B cell (primary cell): ENCODE results near the gene ALDH1B1. TPM values are rescaled to one million over a fixed set of nuclear protein-coding genes. Genes with fewer than 3 reads are reported as not detected.

ENCODE experiments used
- ATAC-seq: fragments of 200-7000 bp; cut with Tn5 transposase; one replicate; pipeline ENCODE4 v1.10.0; 2021; ENCODE audit warnings: low read depth, mild to moderate bottlenecking, moderate number of reproducible peaks, moderate library complexity
- CTCF ChIA-PET: fragments of 350-600 bp; sonication (Branson Sonifier 250); formaldehyde crosslinking; loops from one replicate; lab custom pipeline; 2021; ENCODE audit warnings: antibody characterized with exemption, inconsistent platforms; lab: Charles Lee
- POLR2A ChIA-PET: fragments of 350-600 bp; sonication (Branson Sonifier 250); formaldehyde crosslinking; loops from one replicate; lab custom pipeline; 2021; ENCODE audit warnings: antibody characterized with exemption; lab: Charles Lee
- DNase-seq: peaks from one replicate; pipeline ENCODE4 v3.0.0; 2013
- H2AFZ ChIP-seq: 2 replicates; pipeline ENCODE4 v1.6.1; 2012; ENCODE audit warnings: mild to moderate bottlenecking, low read depth, low read length; ENCODE audit not compliant: insufficient read depth, poor library complexity, severe bottlenecking
- H3K27ac ChIP-seq, 2 donors: 1 replicate in 1 of 2; 2 replicates in 1 of 2; pipeline ENCODE4 v1.5.1; 2012 to 2013; ENCODE audit warnings: low read length in 2 of 2, mild to moderate bottlenecking in 2 of 2, moderate library complexity in 1 of 2
- H3K27me3 ChIP-seq, 4 experiments: fragments of 200-600 bp in 1 of 4; sonication (generic) in 1 of 4; replicated peaks in 1 of 4; 1 replicate in 2 of 4; 2 replicates in 2 of 4; pipeline versions ENCODE4 v1.6.1 to v1.7.0; 2013 to 2016; ENCODE audit warnings: low read length in 3 of 4, mild to moderate bottlenecking in 2 of 4, mixed read lengths in 1 of 4, moderate library complexity in 1 of 4; ENCODE audit not compliant: insufficient read depth in 4 of 4, control insufficient read depth in 3 of 4; ENCODE audit errors: control extremely low read depth in 1 of 4
- H3K36me3 ChIP-seq, 2 experiments: replicated peaks in 1 of 2; 1 replicate in 1 of 2; 2 replicates in 1 of 2; pipeline versions ENCODE4 v1.6.1 to v1.7.1; 2013; ENCODE audit warnings: low read length in 1 of 2; ENCODE audit not compliant: insufficient read depth in 2 of 2, control insufficient read depth in 1 of 2; ENCODE audit errors: control extremely low read depth in 1 of 2, extremely low read depth in 1 of 2
- H3K4me1 ChIP-seq, 2 donors: fragments of 200-600 bp in 1 of 2; sonication (generic) in 1 of 2; 1 replicate in 1 of 2; 2 replicates in 1 of 2; pipeline versions ENCODE4 v1.5.1 to v1.6.1; 2013 to 2017; ENCODE audit warnings: low read length in 2 of 2; ENCODE audit not compliant: control insufficient read depth in 2 of 2, insufficient read depth in 2 of 2
- H3K4me2 ChIP-seq: replicated peaks from 2 replicates; pipeline ENCODE3; 2012; ENCODE audit warnings: mild to moderate bottlenecking, low read depth, low read length; ENCODE audit not compliant: poor library complexity, severe bottlenecking
- H3K4me3 ChIP-seq, 5 experiments: fragments of 200-600 bp in 1 of 5; sonication (generic) in 1 of 5; 1 replicate in 3 of 5; 2 replicates in 2 of 5; pipeline versions ENCODE4 v1.5.1 to v1.7.0; 2011 to 2016; ENCODE audit warnings: low read length in 4 of 5, mild to moderate bottlenecking in 4 of 5, low read depth in 2 of 5, control low read depth in 1 of 5, moderate library complexity in 1 of 5; ENCODE audit not compliant: insufficient read depth in 1 of 5; ENCODE audit errors: control extremely low read depth in 1 of 5, extremely low read depth in 1 of 5
- H3K79me2 ChIP-seq: fragments of 200-600 bp; sonication (generic); one replicate; pipeline ENCODE4 v1.6.0; 2016; ENCODE audit warnings: low read length; ENCODE audit not compliant: control insufficient read depth, insufficient read depth
- H3K9ac ChIP-seq: fragments of 200-600 bp; sonication (generic); 2 replicates; pipeline ENCODE4 v1.6.1; 2017; ENCODE audit warnings: mild to moderate bottlenecking, low read length, moderate library complexity
- H3K9me3 ChIP-seq, 3 donors: one replicate each; pipeline versions ENCODE4 v1.6.1 to v1.7.1; 2013; ENCODE audit warnings: low read length in 2 of 3; ENCODE audit not compliant: control insufficient read depth in 2 of 3, insufficient read depth in 1 of 3; ENCODE audit errors: control extremely low read depth in 1 of 3
- H4K20me1 ChIP-seq: 2 replicates; pipeline ENCODE4 v1.6.0; 2012; ENCODE audit warnings: mild to moderate bottlenecking, low read length; ENCODE audit not compliant: insufficient read depth, control insufficient read depth, poor library complexity, severe bottlenecking
- H3K27ac Mint-ChIP-seq: one replicate; pipeline ENCODE4 v1.8.0; 2021; ENCODE audit warnings: mixed read lengths
- H3K27me3 Mint-ChIP-seq: one replicate; pipeline ENCODE4 v1.8.0; 2021; ENCODE audit warnings: mixed read lengths
- H3K4me1 Mint-ChIP-seq: one replicate; pipeline ENCODE4 v1.8.0; 2021; ENCODE audit warnings: mixed read lengths
- H3K4me3 Mint-ChIP-seq: one replicate; pipeline ENCODE4 v1.8.0; 2021; ENCODE audit warnings: mixed read lengths
- H3K9me3 Mint-ChIP-seq: one replicate; pipeline ENCODE4 v1.8.0; 2022; ENCODE audit warnings: mixed read lengths; ENCODE audit not compliant: insufficient read depth
- EZH2 ChIP-seq: IDR thresholded peaks from 2 replicates; pipeline ENCODE4 v1.6.1; 2012; ENCODE audit warnings: borderline replicate concordance, low read depth, mild to moderate bottlenecking, moderate library complexity, low read length; ENCODE audit not compliant: insufficient read depth, poor library complexity, severe bottlenecking
- WGBS: methylation state at CpG from one replicate; pipeline ENCODE4 v1.1.5; 2013; ENCODE audit warnings: missing lambda C conversion rate; ENCODE audit not compliant: insufficient coverage; 5-methylcytosine and 5-hydroxymethylcytosine counted together
- intact Hi-C: fragments of 100-400 bp; cut with micrococcal nuclease; formaldehyde crosslinking; loops from one replicate; pipeline ENCODE4 v1.10.0; 2022
- polyA plus RNA-seq: library from polyadenylated mRNA; depleted of rRNA; stranded (reverse); fragments of >200 nt; gene quantifications from 2 replicates; pipeline ENCODE4 v1.2.3, GENCODE V29; 2012
- total RNA-seq, 2 donors: library from RNA; stranded (reverse); fragments of 120-200 nt in 1 of 2; gene quantifications; 1 replicate in 1 of 2; 2 replicates in 1 of 2; pipeline versions ENCODE4 v1.2.3 to v1.2.4, GENCODE V29; 2013 to 2022
- TF ChIP-seq, protein P1 (sequence below): fragments of 200-600 bp; IDR thresholded peaks from one replicate; pipeline ENCODE4 v1.8.0; 2022; ENCODE audit warnings: antibody characterized with exemption, mild to moderate bottlenecking

ALDH1B1 gene
- total and polyA plus RNA-seq, 2 donors (not counting 1 experiment from before 2014, with no cell fraction given): 0.81 to 4.8 TPM

DNA sequence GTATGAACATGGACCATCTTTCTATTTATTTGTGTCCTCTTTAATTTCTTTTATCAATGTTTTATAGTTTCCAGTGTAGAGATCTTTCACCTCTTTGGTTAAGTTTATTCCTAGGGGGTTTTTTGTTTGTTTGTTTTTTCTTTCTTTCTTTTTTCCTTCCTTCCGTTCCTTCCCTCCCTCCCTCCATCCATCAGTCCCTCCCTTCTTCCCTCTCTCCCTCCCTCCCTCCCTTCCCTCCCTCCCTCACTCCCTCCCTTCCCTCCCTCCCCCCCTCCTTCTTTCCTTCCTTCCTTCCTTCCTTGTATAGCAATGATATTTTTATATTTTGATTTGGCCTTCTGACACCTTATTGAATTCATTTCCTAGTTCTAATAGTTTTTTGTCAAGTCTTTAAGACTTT, 55.2 kb downstream of the ALDH1B1 start:
- CTCF ChIA-PET: no interaction called here
- H3K27ac ChIP-seq: no peak overlapping the region
- Mint-ChIP-seq H3K9me3 (peaks cover 7% of the 10 kb centered on the region), H3K4me1 (peaks cover 5% of the 10 kb centered on the region), H3K4me3 (no peak overlapping the region), H3K27ac (no peak overlapping the region), H3K27me3 (peaks cover 37% of the 10 kb centered on the region)
- H3K27me3 ChIP-seq: peaks cover 0 to 4% (median 1%) of the 10 kb centered on the region in 4 experiments
- peaks cover 0 to 12% (median 0%) of the 10 kb centered on the region in 3 donors for H3K9me3 ChIP-seq
- H2AFZ ChIP-seq: no peak overlapping the region
- no CpG with 5 or more reads among the region's 1 CpG for WGBS
- no peaks in the 10 kb centered on the region for H3K79me2 ChIP-seq
- no peak overlapping the region for H3K4me2 ChIP-seq
- H4K20me1 ChIP-seq: no peaks in the 10 kb centered on the region
- POLR2A ChIA-PET: no interaction called here
- intact Hi-C loops: no loop called here
- H3K4me1 ChIP-seq: peaks cover 4 to 6% of the 10 kb centered on the region in 2 donors
- no peaks in the 10 kb centered on the region for H3K36me3 ChIP-seq
- H3K4me3 ChIP-seq: no peak overlapping the region
- ATAC-seq (no peak), DNase-seq (no peak)
- no peak overlapping the region for H3K9ac ChIP-seq
- TF ChIP-seq EZH2: no peak
- TF ChIP-seq, protein P1, sequence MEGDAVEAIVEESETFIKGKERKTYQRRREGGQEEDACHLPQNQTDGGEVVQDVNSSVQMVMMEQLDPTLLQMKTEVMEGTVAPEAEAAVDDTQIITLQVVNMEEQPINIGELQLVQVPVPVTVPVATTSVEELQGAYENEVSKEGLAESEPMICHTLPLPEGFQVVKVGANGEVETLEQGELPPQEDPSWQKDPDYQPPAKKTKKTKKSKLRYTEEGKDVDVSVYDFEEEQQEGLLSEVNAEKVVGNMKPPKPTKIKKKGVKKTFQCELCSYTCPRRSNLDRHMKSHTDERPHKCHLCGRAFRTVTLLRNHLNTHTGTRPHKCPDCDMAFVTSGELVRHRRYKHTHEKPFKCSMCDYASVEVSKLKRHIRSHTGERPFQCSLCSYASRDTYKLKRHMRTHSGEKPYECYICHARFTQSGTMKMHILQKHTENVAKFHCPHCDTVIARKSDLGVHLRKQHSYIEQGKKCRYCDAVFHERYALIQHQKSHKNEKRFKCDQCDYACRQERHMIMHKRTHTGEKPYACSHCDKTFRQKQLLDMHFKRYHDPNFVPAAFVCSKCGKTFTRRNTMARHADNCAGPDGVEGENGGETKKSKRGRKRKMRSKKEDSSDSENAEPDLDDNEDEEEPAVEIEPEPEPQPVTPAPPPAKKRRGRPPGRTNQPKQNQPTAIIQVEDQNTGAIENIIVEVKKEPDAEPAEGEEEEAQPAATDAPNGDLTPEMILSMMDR: no peak

Other genes starting within 250 kb of the ALDH1B1 start
- not detected in 2 replicates for gene IGFBPL1, start 31.8 kb downstream of the ALDH1B1 start, total RNA-seq
- not detected in 2 replicates for gene IGFBPL1, start 31.8 kb downstream of the ALDH1B1 start, polyA plus RNA-seq
- gene ANKRD18A, start 227.9 kb downstream of the ALDH1B1 start, total RNA-seq: not detected in 2 replicates
- not detected in 2 replicates for gene ANKRD18A, start 227.9 kb downstream of the ALDH1B1 start, polyA plus RNA-seq